ENCODE measurements around the gene GTF3C5. TPM values are rescaled to one million over a fixed set of nuclear protein-coding genes. Genes with fewer than 3 reads are reported as not detected.

The GTF3C5 gene
- polyA plus RNA-seq, 1 of the 3 experiments (the other 2 are of a cell fraction): 57.3 TPM

DNA sequence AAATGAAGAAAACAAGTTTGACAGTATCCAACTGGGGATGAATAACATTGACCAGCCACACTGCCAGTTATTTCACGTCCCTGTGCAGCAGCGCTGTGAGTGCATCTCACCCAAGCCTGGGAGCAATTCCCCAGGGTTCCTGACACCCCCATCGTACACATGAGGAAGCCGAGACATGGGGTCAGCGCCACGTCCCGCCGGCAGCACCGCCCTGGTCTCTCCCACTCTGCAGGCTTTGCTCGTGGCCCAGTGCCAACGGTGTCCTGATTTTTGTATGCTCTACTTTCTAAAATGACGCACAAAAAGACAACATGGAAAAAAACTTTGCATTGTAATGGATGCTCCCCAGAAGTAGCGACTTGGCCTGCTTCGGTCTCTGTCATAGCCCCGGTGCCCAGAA lies 14.3 kb downstream of the GTF3C5 start:
- ChIA-PET POLR2A (no interaction called here), CTCF (interaction anchor here (0.7 kb wide), 1 partner anchor 99 kb away, joined by 3 read pairs; no protein-coding TSS in a partner anchor)
- H3K36me3 ChIP-seq (replicated peaks in 1 of 2; ENCODE audit: control insufficient read depth in 1 of 2, insufficient read depth in 2 of 2, low read length in 1 of 2): peaks cover 26 to 57% of the 10 kb centered on the region in 2 experiments
- 97% methylated on average over 15 of the region's 15 CpGs for WGBS (ENCODE audit: low lambda C conversion rate)
- no peak overlapping the region for H3K9ac ChIP-seq
- peaks cover 20% of the 10 kb centered on the region for H3K79me2 ChIP-seq (ENCODE audit: insufficient read depth)
- TF ChIP-seq, protein P1, sequence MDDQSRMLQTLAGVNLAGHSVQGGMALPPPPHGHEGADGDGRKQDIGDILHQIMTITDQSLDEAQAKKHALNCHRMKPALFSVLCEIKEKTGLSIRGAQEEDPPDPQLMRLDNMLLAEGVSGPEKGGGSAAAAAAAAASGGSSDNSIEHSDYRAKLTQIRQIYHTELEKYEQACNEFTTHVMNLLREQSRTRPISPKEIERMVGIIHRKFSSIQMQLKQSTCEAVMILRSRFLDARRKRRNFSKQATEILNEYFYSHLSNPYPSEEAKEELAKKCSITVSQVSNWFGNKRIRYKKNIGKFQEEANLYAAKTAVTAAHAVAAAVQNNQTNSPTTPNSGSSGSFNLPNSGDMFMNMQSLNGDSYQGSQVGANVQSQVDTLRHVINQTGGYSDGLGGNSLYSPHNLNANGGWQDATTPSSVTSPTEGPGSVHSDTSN (IDR thresholded peaks at IDR 0.05): no peak
- no peak for TF ChIP-seq GATA2 (CRISPR knock-in tag; IDR thresholded peaks at IDR 0.05)
- TF ChIP-seq MXI1 (IDR thresholded peaks at IDR 0.05; ENCODE audit: low read depth, low read length): no peak
- TF ChIP-seq SMC3 (IDR thresholded peaks at IDR 0.05; ENCODE audit: low read depth, low read length): no peak
- no peak for TF ChIP-seq FOXJ3 (CRISPR knock-in tag; IDR thresholded peaks at IDR 0.05)
- no peak for TF ChIP-seq RXRA (IDR thresholded peaks at IDR 0.05; ENCODE audit: borderline replicate concordance, low read depth)
- TF ChIP-seq, protein P2, sequence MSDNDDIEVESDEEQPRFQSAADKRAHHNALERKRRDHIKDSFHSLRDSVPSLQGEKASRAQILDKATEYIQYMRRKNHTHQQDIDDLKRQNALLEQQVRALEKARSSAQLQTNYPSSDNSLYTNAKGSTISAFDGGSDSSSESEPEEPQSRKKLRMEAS (IDR thresholded peaks at IDR 0.05; ENCODE audit: low read depth): no peak
- no peak for TF ChIP-seq POLR2AphosphoS5 (IDR thresholded peaks at IDR 0.05; ENCODE audit: low read depth, low read length)
- TF ChIP-seq NRF1 (IDR thresholded peaks at IDR 0.05; ENCODE audit: low read depth, low read length): no peak
- no peak for TF ChIP-seq SIN3A (IDR thresholded peaks at IDR 0.05; ENCODE audit: borderline replicate concordance, low read depth, low read length)
- TF ChIP-seq YY1 (IDR thresholded peaks at IDR 0.05; ENCODE audit: low read depth): no peak
- no peak overlapping the region for H3K4me2 ChIP-seq
- no peaks in the 10 kb centered on the region for H3K27me3 ChIP-seq (ENCODE audit: insufficient read depth)
- H3K27ac ChIP-seq (ENCODE audit: low read depth in 2 of 2, low read length in 1 of 2): no peak overlapping the region
- no peaks in the 10 kb centered on the region for H3F3A ChIP-seq (replicated peaks; ENCODE audit: insufficient read depth)
- H3K4me1 ChIP-seq (ENCODE audit: control insufficient read depth in 1 of 2, insufficient read depth in 2 of 2, low read depth in 1 of 2, low read length in 1 of 2): no peaks in the 10 kb centered on the region
- no peaks in the 10 kb centered on the region for H3K9me3 ChIP-seq
- no peaks in the 10 kb centered on the region for H3K9me2 ChIP-seq
- H3K4me3 ChIP-seq (ENCODE audit: low read depth in 2 of 2, low read length in 1 of 2): no peak overlapping the region
- no peak overlapping the region for H2AFZ ChIP-seq (ENCODE audit: low read depth)
- H4K20me1 ChIP-seq (ENCODE audit: insufficient read depth): peaks cover 16% of the 10 kb centered on the region
- no peak for DNase-seq

DNA sequence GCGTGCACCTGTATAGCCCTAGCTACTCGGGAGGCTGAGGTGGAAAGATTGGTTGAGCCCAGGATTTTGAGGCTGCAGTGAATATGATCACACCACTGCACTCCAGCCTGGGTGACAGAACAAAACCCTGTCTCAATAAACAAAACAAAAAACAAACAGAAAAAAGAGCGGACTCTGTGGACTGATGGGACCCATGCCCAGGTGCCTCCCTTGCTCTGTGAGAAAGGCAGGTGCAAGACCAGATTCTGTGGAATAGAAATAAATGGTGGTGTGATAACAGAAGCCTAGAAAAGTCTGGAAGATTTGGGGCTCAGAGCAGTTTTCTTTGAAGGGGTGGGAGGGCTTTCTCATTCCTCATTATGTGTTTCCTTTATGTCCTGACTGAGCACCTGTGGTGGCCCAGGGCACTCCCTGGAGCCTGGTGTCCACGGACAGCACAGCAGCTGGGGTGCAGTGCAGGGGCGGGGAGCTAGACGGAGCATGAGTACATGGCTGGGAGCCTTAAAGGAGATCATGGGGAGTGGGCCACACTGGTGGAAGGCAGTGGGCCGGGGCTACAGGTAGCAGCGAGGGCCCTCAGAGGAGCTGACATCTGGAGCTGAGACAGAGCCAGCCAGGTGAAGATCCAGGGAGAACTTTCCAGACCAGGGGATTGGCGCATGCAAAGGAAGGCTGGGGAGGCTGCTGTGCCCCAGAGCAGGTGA lies 15.6 kb downstream of the GTF3C5 start:
- no peaks in the 10 kb centered on the region for H3K9me3 ChIP-seq
- no peaks in the 10 kb centered on the region for H3K27me3 ChIP-seq (ENCODE audit: insufficient read depth)
- TF ChIP-seq RCOR1 (IDR thresholded peaks at IDR 0.05; ENCODE audit: low read length) (no peak), JUND (IDR thresholded peaks at IDR 0.05) (no peak), RAD21 (IDR thresholded peaks at IDR 0.05; ENCODE audit: low read length) (no peak), GATA2 (CRISPR knock-in tag; IDR thresholded peaks at IDR 0.05) (no peak), FOXJ3 (CRISPR knock-in tag; IDR thresholded peaks at IDR 0.05) (no peak)
- TF ChIP-seq, protein P3, sequence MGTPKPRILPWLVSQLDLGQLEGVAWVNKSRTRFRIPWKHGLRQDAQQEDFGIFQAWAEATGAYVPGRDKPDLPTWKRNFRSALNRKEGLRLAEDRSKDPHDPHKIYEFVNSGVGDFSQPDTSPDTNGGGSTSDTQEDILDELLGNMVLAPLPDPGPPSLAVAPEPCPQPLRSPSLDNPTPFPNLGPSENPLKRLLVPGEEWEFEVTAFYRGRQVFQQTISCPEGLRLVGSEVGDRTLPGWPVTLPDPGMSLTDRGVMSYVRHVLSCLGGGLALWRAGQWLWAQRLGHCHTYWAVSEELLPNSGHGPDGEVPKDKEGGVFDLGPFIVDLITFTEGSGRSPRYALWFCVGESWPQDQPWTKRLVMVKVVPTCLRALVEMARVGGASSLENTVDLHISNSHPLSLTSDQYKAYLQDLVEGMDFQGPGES (IDR thresholded peaks at IDR 0.05; ENCODE audit: low read depth, low read length): no peak
- no peak overlapping the region for H3K4me2 ChIP-seq
- ChIA-PET POLR2A (no interaction called here), CTCF (no interaction called here)
- H3F3A ChIP-seq (replicated peaks; ENCODE audit: insufficient read depth): no peaks in the 10 kb centered on the region
- 100% methylated on average over 9 of the region's 9 CpGs for WGBS (ENCODE audit: low lambda C conversion rate)
- H3K79me2 ChIP-seq (ENCODE audit: insufficient read depth): peaks cover 8% of the 10 kb centered on the region; the same call in 1 of the 2 replicates
- no peak overlapping the region for H2AFZ ChIP-seq (ENCODE audit: low read depth)
- H3K27ac ChIP-seq (ENCODE audit: low read depth in 2 of 2, low read length in 1 of 2): no peak overlapping the region
- H3K36me3 ChIP-seq (replicated peaks in 1 of 2; ENCODE audit: control insufficient read depth in 1 of 2, insufficient read depth in 2 of 2, low read length in 1 of 2): peaks cover 24 to 65% of the 10 kb centered on the region in 2 experiments
- H3K4me3 ChIP-seq (ENCODE audit: low read depth in 2 of 2, low read length in 1 of 2): no peak overlapping the region
- DNase-seq: no peak
- no peak overlapping the region for H3K9ac ChIP-seq
- no peaks in the 10 kb centered on the region for H3K9me2 ChIP-seq
- no peaks in the 10 kb centered on the region for H3K4me1 ChIP-seq (ENCODE audit: control insufficient read depth in 1 of 2, insufficient read depth in 2 of 2, low read depth in 1 of 2, low read length in 1 of 2)
- peaks cover 6% of the 10 kb centered on the region for H4K20me1 ChIP-seq (ENCODE audit: insufficient read depth)

All from SK-N-SH (cell line).